Coronary artery (tissue), 2 donors: ENCODE measurements around the gene DCAF15.

Experiments used
- DNase-seq: peaks from one replicate; pipeline ENCODE4 v3.0.0-alpha.2; 2017; ENCODE audit warnings: low spot score
- H3K27ac ChIP-seq, 2 donors: fragments of 200-600 bp; sonication (generic); one replicate each; pipeline ENCODE4 v1.5.1; 2016 to 2019
- H3K4me3 ChIP-seq: fragments of 200-600 bp; sonication (generic); 2 replicates; pipeline ENCODE4 v1.5.1; 2016; ENCODE audit warnings: mild to moderate bottlenecking, moderate library complexity
- CTCF ChIP-seq: fragments of 200-600 bp; sonication (generic); IDR thresholded peaks from one replicate; pipeline ENCODE4 v1.5.1; 2019; ENCODE audit warnings: antibody characterized with exemption

Gene DCAF15

GRCh38 chr19:13995017-13995728, 42.9 kb downstream of the DCAF15 start:
- DNase-seq: no peak
- Histone ChIP-seq H3K4me3 (no peak overlapping the region), H3K27ac (no peak overlapping the region)
- no peak for TF ChIP-seq CTCF

- Histone ChIP-seq H3K27ac (no peak overlapping the region), H3K4me3 (no peak overlapping the region)
- DNase-seq: no peak
- TF ChIP-seq CTCF: no peak
Observed at GRCh38 chr19:13995878-13996765, 43.8 kb downstream of the DCAF15 start.

- DNase-seq: no peak
- TF ChIP-seq CTCF: no peak
- no peak overlapping the region for H3K4me3 ChIP-seq
- no peak overlapping the region for H3K27ac ChIP-seq
Observed at GRCh38 chr19:13996928-13997630, 44.8 kb downstream of the DCAF15 start.

- no peak for TF ChIP-seq CTCF
- Histone ChIP-seq H3K27ac (no peak overlapping the region), H3K4me3 (no peak overlapping the region)
- no peak for DNase-seq
Observed at GRCh38 chr19:13997631-13997962, 45.3 kb downstream of the DCAF15 start.

- Histone ChIP-seq H3K27ac (no peak overlapping the region), H3K4me3 (no peak overlapping the region)
- DNase-seq: no peak
Observed at GRCh38 chr19:13998426-13998825, 46.1 kb downstream of the DCAF15 start.

GRCh38 chr19:13999085-13999484, 46.8 kb downstream of the DCAF15 start:
- Histone ChIP-seq H3K4me3 (no peak overlapping the region), H3K27ac (no peak overlapping the region)
- no peak for DNase-seq
- no peak for TF ChIP-seq CTCF

More at GRCh38 chr19:13998426-13998825, 46.1 kb downstream of the DCAF15 start:
- TF ChIP-seq CTCF: no peak
